DMS114 treated with DMSO at 0.1 percent for 48 hours (cell line): ENCODE data around the gene H2BK1.

Source experiments
- DNase-seq: peaks from one replicate; lab custom pipeline; 2025; ENCODE audit not compliant: unreplicated experiment; lab: John Stamatoyannopoulos, UW

H2BK1 gene

GRCh38 chr7:151179946-151180345, 30.3 kb downstream of the H2BK1 start:
- DNase-seq = no peak

- no peak for DNase-seq
Observed at GRCh38 chr7:151179287-151179860, 30.9 kb downstream of the H2BK1 start.

- DNase-seq = no peak
Observed at GRCh38 chr7:151178831-151179230, 31.5 kb downstream of the H2BK1 start.

GRCh38 chr7:151178236-151178635, 32.1 kb downstream of the H2BK1 start:
- DNase-seq = no peak

- no peak for DNase-seq
Observed at GRCh38 chr7:151177310-151177709, 33.0 kb downstream of the H2BK1 start.

GRCh38 chr7:151176401-151176800, 33.9 kb downstream of the H2BK1 start:
- DNase-seq = no peak

GRCh38 chr7:151175793-151176311, 34.4 kb downstream of the H2BK1 start:
- DNase-seq = no peak

GRCh38 chr7:151175047-151175792, 35.1 kb downstream of the H2BK1 start:
- no peak for DNase-seq

- DNase-seq = no peak
Observed at GRCh38 chr7:151174246-151175046, 35.8 kb downstream of the H2BK1 start.

GRCh38 chr7:151173386-151174245, 36.7 kb downstream of the H2BK1 start:
- DNase-seq = no peak

GRCh38 chr7:151172273-151173141, 37.8 kb downstream of the H2BK1 start:
- peak; percentile 59 for DNase-seq

GRCh38 chr7:151168787-151169162, 41.5 kb downstream of the H2BK1 start:
- no peak for DNase-seq

- peak; percentile 9 for DNase-seq
Observed at GRCh38 chr7:151168003-151168786, 42.1 kb downstream of the H2BK1 start.

GRCh38 chr7:151167197-151167961, 42.9 kb downstream of the H2BK1 start, which contains the start of gene GBX1:
Gene GBX1, minus strand, starts transcription at chr7:151167694. Its CDS starts 146 bp downstream, at chr7:151167548.
- DNase-seq = no peak

GRCh38 chr7:151166629-151167196, 43.6 kb downstream of the H2BK1 start:
- no peak for DNase-seq

GRCh38 chr7:151161757-151162156, 48.5 kb downstream of the H2BK1 start:
- DNase-seq = no peak
